Sigmoid colon (tissue), 7 donors: Measurements from ENCODE around the gene M6PR. TPM values are rescaled to one million over a fixed set of nuclear protein-coding genes. Genes with fewer than 3 reads are reported as not detected.

Source experiments
- DNase-seq: peaks from one replicate; pipeline ENCODE4 v3.0.0-alpha.2; 2019
- H3K27ac ChIP-seq, 4 donors: fragments of 200-600 bp; sonication (generic); one replicate each; pipeline ENCODE4 v1.5.1; 2016 to 2019; ENCODE audit warnings: mild to moderate bottlenecking in 1 of 4
- H3K27me3 ChIP-seq, 3 donors: fragments of 200-600 bp; sonication (generic); one replicate each; pipeline ENCODE4 v1.5.1; 2019; ENCODE audit warnings: mild to moderate bottlenecking in 1 of 3
- H3K36me3 ChIP-seq, 4 donors: fragments of 200-600 bp; sonication (generic); one replicate each; pipeline ENCODE4 v1.5.1; 2016 to 2019
- H3K4me1 ChIP-seq, 4 donors: fragments of 200-600 bp; sonication (generic); one replicate each; pipeline ENCODE4 v1.5.1; 2017 to 2019
- H3K4me3 ChIP-seq, 4 donors: fragments of 200-600 bp; sonication (generic); one replicate each; pipeline ENCODE4 v1.5.1; 2017 to 2019; ENCODE audit warnings: mild to moderate bottlenecking in 2 of 4, moderate library complexity in 1 of 4
- H3K9me3 ChIP-seq, 4 donors: fragments of 200-600 bp in 3 of 4; sonication (generic) in 3 of 4; one replicate each; pipeline versions ENCODE4 v1.5.1 to v1.6.1; 2013 to 2019
- CTCF ChIP-seq, 4 experiments: fragments of 450-650 bp in 3 of 4; fragments of 200-600 bp in 1 of 4; IDR thresholded peaks; one replicate each; pipeline ENCODE4 v1.5.1; 2016 to 2019; ENCODE audit warnings: antibody characterized with exemption in 4 of 4, mild to moderate bottlenecking in 3 of 4, moderate library complexity in 2 of 4
- EP300 ChIP-seq, 4 donors: sonication (generic); formaldehyde crosslinking; IDR thresholded peaks; one replicate each; pipeline ENCODE4 v1.6.1; 2017; ENCODE audit warnings: antibody characterized with exemption in 4 of 4
- POLR2A ChIP-seq, 2 donors: fragments of 450-650 bp; IDR thresholded peaks; one replicate each; pipeline ENCODE4 v1.6.1; 2016; ENCODE audit warnings: antibody characterized with exemption in 2 of 2, mild to moderate bottlenecking in 2 of 2, moderate library complexity in 2 of 2
- POLR2AphosphoS5 ChIP-seq, 4 donors: sonication (generic); formaldehyde crosslinking; IDR thresholded peaks; one replicate each; pipeline ENCODE4 v1.6.1; 2017; ENCODE audit warnings: antibody characterized with exemption in 4 of 4
- WGBS, 2 donors: extraction: QIAGEN DNeasy Blood & Tissue Kit; methylation state at CpG; one replicate each; pipeline ENCODE4 v1.1.7; 2013; 5-methylcytosine and 5-hydroxymethylcytosine counted together
- intact Hi-C: fragments of 100-400 bp; cut with DNase I; formaldehyde crosslinking; loops from one replicate; pipeline ENCODE4 v1.15.1; 2023
- polyA plus RNA-seq, 3 donors: library from polyadenylated mRNA; stranded (reverse); fragments of 200-250 nt; gene quantifications; one replicate each; pipeline ENCODE4 v1.2.3, GENCODE V29; 2013
- total RNA-seq, 4 donors: library from RNA; depleted of rRNA; stranded (reverse); fragments of >200 nt; gene quantifications; one replicate each; pipeline ENCODE4 v1.1.0, GENCODE V29; 2016
- donor health status: healthy with polysubstance abuse.
- donor health status: Bipolar disorder and iron deficiency.
- donor health status: healthy.

Gene M6PR
- total RNA-seq: 10 to 100 TPM; 63.1 to 97.0 (median 64.9) TPM
- 10 to 100 TPM; 18.0 to 69.2 (median 47.2) TPM for polyA plus RNA-seq

- H3K4me1 ChIP-seq: peaks cover 0 to 31% (median 21%) of the 10 kb centered on the region in 4 donors
- peak; percentile 97 for DNase-seq
- H3K36me3 ChIP-seq: peaks cover 0 to 21% (median 5%) of the 10 kb centered on the region in 4 donors
- no peaks in the 10 kb centered on the region for H3K9me3 ChIP-seq
- no peaks in the 10 kb centered on the region for H3K27me3 ChIP-seq
- peak; percentile 7 to 43 (median 27) for TF ChIP-seq CTCF (IDR thresholded peaks at IDR 0.05)
- no peak for TF ChIP-seq EP300 (IDR thresholded peaks at IDR 0.05)
- TF ChIP-seq POLR2AphosphoS5 (IDR thresholded peaks at IDR 0.05): peak; percentile 85 to 94 (median 90)
- TF ChIP-seq POLR2A (IDR thresholded peaks at IDR 0.05): peak; percentile 66 to 78
- H3K4me3 ChIP-seq: peak within 1 kb of the TSS; percentile 67 to 90 (median 82)
- 0% methylated on average over 66 of the region's 66 CpGs for WGBS, 2 donors
- intact Hi-C loops: loop anchor here (2.0 to 10.0 kb wide), 3 partner anchors 35 to 705 kb away; partner anchors contain the start of gene PHC1
- H3K27ac ChIP-seq: peak within 1 kb of the TSS; percentile 94 to 99 (median 96)
Measured at GRCh38 chr12:8949342-8950220, at the start of gene M6PR. Gene M6PR (minus strand): TSS chr12:8949645. CDS start chr12:8946404, 3,241 bp downstream.

GRCh38 chr12:8996682-8997405 is 47.4 kb upstream of the M6PR start:
- Histone ChIP-seq H3K4me1 (peaks cover 0 to 8% (median 0%) of the 10 kb centered on the region in 4 donors), H3K27ac (peak overlapping the region in 1 of 4 donors; percentile 32), H3K36me3 (no peaks in the 10 kb centered on the region), H3K4me3 (no peak overlapping the region), H3K27me3 (no peaks in the 10 kb centered on the region), H3K9me3 (no peaks in the 10 kb centered on the region)
- DNase-seq: no peak
- intact Hi-C loops: no loop called here
- TF ChIP-seq EP300 (IDR thresholded peaks at IDR 0.05): no peak
- TF ChIP-seq POLR2A (IDR thresholded peaks at IDR 0.05): no peak
- WGBS, 2 donors: 76 to 79% methylated on average over 5 of the region's 5 CpGs

GRCh38 chr12:8995021-8995775 is 45.8 kb upstream of the M6PR start:
- peaks cover 0 to 8% (median 0%) of the 10 kb centered on the region in 4 donors for H3K4me1 ChIP-seq
- H3K9me3 ChIP-seq: no peaks in the 10 kb centered on the region
- no peaks in the 10 kb centered on the region for H3K36me3 ChIP-seq
- no peak overlapping the region for H3K4me3 ChIP-seq
- H3K27ac ChIP-seq: no peak overlapping the region
- DNase-seq: no peak
- TF ChIP-seq CTCF (IDR thresholded peaks at IDR 0.05) (no peak), EP300 (IDR thresholded peaks at IDR 0.05) (no peak), POLR2A (IDR thresholded peaks at IDR 0.05) (no peak), POLR2AphosphoS5 (IDR thresholded peaks at IDR 0.05) (no peak)
- intact Hi-C loops: no loop called here
- WGBS, 2 donors: 76 to 87% methylated on average over 4 of the region's 4 CpGs
- no peaks in the 10 kb centered on the region for H3K27me3 ChIP-seq

GRCh38 chr12:8993827-8994226 is 44.4 kb upstream of the M6PR start:
- DNase-seq: no peak
- intact Hi-C loops: no loop called here
- Histone ChIP-seq H3K27ac (no peak overlapping the region), H3K4me3 (no peak overlapping the region), H3K27me3 (no peaks in the 10 kb centered on the region), H3K36me3 (no peaks in the 10 kb centered on the region), H3K9me3 (no peaks in the 10 kb centered on the region), H3K4me1 (peaks cover 0 to 8% (median 0%) of the 10 kb centered on the region in 4 donors)
- 84 to 88% methylated on average over 3 of the region's 3 CpGs for WGBS, 2 donors
- no peak for TF ChIP-seq EP300 (IDR thresholded peaks at IDR 0.05)
- no peak for TF ChIP-seq POLR2A (IDR thresholded peaks at IDR 0.05)
- TF ChIP-seq POLR2AphosphoS5 (IDR thresholded peaks at IDR 0.05): no peak
- no peak for TF ChIP-seq CTCF (IDR thresholded peaks at IDR 0.05)
